LNCaP clone FGC (cell line): ENCODE data around the gene VPS13A.
"Not testable (repeated sequence)": the region's sequence is repeated elsewhere in the genome, so short reads cannot be mapped to it uniquely, and the experiment has no call there.

ENCODE experiments used
- DNase-seq: peaks from one replicate; pipeline ENCODE4 v3.0.0-alpha.2; 2011; ENCODE audit warnings: low read depth
- H3K4me3 ChIP-seq: 2 replicates; pipeline ENCODE4 v1.5.1; 2011; ENCODE audit warnings: mild to moderate bottlenecking, low read depth, low read length, control low read depth
- TF ChIP-seq, protein P1 (sequence below): IDR thresholded peaks from 2 replicates; pipeline ENCODE4 v1.5.1; 2012; ENCODE audit warnings: mild to moderate bottlenecking; ENCODE audit not compliant: control insufficient read depth, insufficient read depth; ENCODE audit errors: extremely low read depth

Gene VPS13A

DNA sequence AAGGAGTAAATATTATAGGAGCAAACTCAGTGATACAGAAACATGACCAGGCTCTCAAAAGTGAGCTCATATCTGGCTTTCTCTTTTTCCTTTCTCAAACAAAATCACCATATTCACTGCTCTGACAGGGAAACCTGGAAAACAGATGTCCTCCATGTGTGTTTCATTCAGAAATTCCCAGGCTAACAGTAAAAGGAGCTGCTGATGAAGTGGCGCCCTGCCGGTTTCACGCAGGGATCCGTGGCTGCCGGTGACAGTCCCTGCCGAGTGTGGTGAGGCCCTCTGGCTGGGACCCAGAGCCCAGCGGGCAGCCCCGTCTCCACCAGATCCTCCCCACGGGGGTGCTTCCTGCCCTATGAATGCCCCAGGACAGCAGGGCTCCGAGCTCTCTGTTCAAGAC is 262.7 kb downstream of the VPS13A start:
- no peak for DNase-seq
- H3K4me3 ChIP-seq = no peak overlapping the region
- TF ChIP-seq, protein P1, sequence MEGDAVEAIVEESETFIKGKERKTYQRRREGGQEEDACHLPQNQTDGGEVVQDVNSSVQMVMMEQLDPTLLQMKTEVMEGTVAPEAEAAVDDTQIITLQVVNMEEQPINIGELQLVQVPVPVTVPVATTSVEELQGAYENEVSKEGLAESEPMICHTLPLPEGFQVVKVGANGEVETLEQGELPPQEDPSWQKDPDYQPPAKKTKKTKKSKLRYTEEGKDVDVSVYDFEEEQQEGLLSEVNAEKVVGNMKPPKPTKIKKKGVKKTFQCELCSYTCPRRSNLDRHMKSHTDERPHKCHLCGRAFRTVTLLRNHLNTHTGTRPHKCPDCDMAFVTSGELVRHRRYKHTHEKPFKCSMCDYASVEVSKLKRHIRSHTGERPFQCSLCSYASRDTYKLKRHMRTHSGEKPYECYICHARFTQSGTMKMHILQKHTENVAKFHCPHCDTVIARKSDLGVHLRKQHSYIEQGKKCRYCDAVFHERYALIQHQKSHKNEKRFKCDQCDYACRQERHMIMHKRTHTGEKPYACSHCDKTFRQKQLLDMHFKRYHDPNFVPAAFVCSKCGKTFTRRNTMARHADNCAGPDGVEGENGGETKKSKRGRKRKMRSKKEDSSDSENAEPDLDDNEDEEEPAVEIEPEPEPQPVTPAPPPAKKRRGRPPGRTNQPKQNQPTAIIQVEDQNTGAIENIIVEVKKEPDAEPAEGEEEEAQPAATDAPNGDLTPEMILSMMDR = no peak

DNA sequence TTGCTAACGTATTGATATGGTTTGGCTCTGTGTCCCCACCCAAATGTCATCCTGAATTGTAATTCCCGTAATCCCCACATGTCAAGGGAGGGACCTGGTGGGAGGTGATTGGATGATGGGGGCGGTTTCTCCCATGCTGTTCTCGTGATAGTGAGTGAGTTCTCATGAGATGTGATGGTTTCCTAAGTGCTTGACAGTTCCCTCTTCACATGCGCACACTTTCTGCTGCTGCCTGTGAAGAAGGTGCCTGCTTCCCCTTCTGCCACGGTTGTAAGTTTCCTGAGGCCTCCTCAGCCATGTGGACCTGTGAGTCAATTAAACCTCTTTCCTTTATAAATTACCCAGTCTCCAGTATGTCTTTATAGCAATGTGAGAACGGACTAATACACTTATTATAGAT is 263.8 kb downstream of the VPS13A start:
- DNase-seq = not testable (repeated sequence)

DNA sequence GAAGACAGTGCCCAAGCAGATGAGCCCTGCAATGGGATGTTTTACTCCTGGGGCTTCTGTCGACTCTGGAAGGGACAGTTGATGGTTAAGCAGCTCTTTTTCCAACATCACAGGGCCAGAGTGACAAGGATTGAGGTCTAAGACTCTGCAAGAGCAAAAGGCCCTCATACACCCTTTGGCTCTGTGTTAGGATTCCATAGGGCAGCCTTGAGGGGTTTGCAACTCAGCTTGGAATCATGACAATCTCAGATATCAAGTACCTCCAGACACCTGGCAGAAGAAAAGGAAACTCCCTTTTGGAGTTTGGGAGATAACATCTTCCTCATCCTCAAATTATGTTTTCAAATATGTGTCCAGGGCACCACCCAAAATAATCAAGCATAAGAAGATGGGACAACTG is 265.1 kb downstream of the VPS13A start:
- H3K4me3 ChIP-seq = no peak overlapping the region
- TF ChIP-seq, protein P1 = no peak
- no peak for DNase-seq

More for the DNA sequence above, 263.8 kb downstream of the VPS13A start:
- H3K4me3 ChIP-seq = not testable (repeated sequence)

DNA sequence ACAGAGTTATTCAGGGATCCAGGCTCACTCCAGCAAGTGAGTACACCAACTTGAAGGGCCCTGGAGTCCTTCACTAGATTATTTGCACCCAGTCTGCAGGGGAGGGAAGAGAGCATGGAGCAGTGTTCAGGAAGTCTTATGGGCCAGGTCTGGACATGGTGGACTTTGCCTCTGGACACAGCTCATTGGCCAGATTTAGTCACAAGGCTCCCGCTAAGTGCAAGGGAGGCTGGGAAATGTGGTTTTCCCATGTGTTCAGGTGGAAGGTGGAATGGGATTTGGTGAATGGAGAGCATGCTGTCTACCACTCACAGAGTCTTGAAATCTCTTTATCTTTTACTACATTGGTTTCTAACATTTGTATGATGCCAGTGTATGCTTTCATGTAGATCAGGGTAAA is 270.3 kb downstream of the VPS13A start:
- TF ChIP-seq, protein P1 = no peak
- no peak overlapping the region for H3K4me3 ChIP-seq
- DNase-seq = no peak

DNA sequence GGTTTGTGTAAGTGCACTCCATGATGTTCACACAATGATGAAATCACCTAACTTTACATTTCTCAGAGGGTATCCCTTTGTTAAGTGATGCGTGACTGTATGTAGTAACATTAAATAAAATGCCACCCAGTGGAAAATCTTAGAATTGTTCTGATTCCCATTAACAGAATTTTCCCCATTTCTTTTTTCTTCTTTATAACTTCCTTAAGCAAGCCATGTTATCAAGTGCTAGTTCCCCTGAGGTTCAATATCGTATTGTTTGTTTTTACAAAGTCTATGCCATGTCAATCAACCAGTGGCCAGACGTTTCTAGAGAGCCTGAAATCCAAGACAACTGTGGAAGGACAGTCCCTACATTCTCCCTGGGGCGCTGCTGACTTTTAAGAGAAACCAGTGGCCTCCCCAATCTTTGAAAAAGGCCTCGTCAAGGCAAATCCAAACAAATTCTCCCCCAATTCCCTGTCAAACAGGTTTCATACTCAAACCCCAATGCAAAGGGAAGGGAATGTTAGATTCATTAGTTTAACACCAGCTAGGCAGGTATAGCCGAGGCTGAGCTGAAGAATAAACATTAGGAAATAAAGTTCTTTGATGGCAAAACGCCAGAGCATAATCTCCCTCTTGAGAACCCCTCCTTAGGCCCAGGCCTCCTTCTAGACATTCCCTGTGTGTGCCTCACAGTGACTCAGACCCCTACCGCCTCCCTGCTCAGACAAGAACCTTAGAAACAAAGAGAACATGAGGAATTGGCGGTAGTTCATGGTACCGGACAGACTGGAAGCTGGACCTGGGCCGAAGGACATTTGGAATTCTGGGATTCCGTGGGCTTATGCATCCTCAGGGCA is 272.1 kb downstream of the VPS13A start:
- TF ChIP-seq, protein P1 = 0 out of 2 replicates have a peak, but pooled peaks have one; percentile 5
- no peak overlapping the region for H3K4me3 ChIP-seq
- no peak for DNase-seq

DNA sequence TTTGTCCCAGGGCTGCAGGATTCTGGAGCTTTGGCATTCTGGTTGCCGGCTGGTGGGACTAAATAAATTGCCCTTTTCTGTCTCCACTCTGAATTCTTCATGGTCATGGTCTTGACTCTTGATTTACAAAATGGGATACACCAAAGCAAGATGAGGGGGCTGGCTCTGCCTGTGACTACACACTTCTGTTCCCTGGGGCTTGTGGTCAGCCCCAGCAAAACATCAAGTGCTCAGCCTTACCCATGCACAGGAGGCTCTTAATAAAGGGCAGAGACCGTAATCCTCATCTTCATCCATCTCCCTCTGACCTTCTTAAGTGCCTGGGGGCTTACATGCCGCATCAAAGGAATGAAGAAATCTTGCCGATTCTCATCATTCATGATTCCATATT is 272.7 kb downstream of the VPS13A start:
- TF ChIP-seq, protein P1 = no peak
- no peak for DNase-seq
- H3K4me3 ChIP-seq = no peak overlapping the region

DNA sequence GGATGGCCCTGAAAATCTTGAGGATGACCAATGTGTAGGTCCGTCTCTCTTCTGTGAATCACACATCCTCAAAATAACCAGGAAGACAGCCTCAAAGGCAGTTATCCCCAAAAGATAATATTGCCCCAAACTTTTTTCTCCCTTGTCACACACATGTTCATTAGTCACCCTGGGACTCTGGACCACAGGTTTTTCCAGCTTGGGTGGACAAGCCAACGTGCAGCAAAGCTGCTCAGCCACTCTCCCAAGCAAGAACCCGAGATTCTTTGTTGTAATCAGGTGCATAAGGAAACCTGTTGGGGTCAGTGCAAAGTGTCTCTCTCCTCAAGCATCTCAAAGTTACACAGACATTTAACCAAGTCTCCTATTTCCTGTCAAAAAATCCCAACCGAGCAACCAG is 274.2 kb downstream of the VPS13A start:
- TF ChIP-seq, protein P1 = no peak
- DNase-seq = no peak
- H3K4me3 ChIP-seq = no peak overlapping the region
